DOHH2 (cell line): Measurements from ENCODE around the gene SDHA.

Source experiments
- H3F3A ChIP-seq: fragments of 200-600 bp; sonication (generic), shearing (Covaris generic); 2 replicates; pipeline ENCODE4 v1.6.0; 2016; ENCODE audit warnings: antibody characterized with exemption, mild to moderate bottlenecking; ENCODE audit not compliant: control insufficient read depth, insufficient read depth
- H3K27ac ChIP-seq: fragments of 200-600 bp; sonication (generic); 2 replicates; pipeline ENCODE4 v1.5.1; 2014; ENCODE audit warnings: low read depth, mild to moderate bottlenecking, low read length, moderate library complexity
- H3K27me3 ChIP-seq: fragments of 200-600 bp; sonication (generic); 2 replicates; pipeline ENCODE4 v1.6.1; 2014; ENCODE audit warnings: mild to moderate bottlenecking, low read length, mixed read lengths; ENCODE audit not compliant: control insufficient read depth
- H3K36me3 ChIP-seq: fragments of 200-600 bp; sonication (generic); 2 replicates; pipeline ENCODE4 v1.6.1; 2014; ENCODE audit warnings: mild to moderate bottlenecking, low read length, moderate library complexity, mixed read lengths; ENCODE audit not compliant: control insufficient read depth
- H3K4me1 ChIP-seq: fragments of 200-600 bp; sonication (generic); 2 replicates; pipeline ENCODE4 v1.6.1; 2014; ENCODE audit warnings: mild to moderate bottlenecking, low read length, mixed read lengths; ENCODE audit not compliant: control insufficient read depth
- H3K4me2 ChIP-seq: fragments of 200-600 bp; sonication (generic); 2 replicates; pipeline ENCODE4 v1.6.0; 2014; ENCODE audit warnings: mild to moderate bottlenecking, low read length, moderate library complexity
- H3K4me3 ChIP-seq: fragments of 200-600 bp; sonication (generic); 2 replicates; pipeline ENCODE4 v1.5.1; 2014; ENCODE audit warnings: mild to moderate bottlenecking, low read length, mixed read lengths
- H3K79me2 ChIP-seq: fragments of 200-600 bp; sonication (generic); 2 replicates; pipeline ENCODE4 v1.6.1; 2014; ENCODE audit warnings: mild to moderate bottlenecking, low read length, mixed read lengths; ENCODE audit not compliant: control insufficient read depth
- H3K9me2 ChIP-seq: fragments of 200-600 bp; sonication (generic); replicated peaks from 2 replicates; pipeline ENCODE4 v1.6.1; 2014; ENCODE audit warnings: mild to moderate bottlenecking, low read length, mixed read lengths; ENCODE audit not compliant: control insufficient read depth
- H3K9me3 ChIP-seq: fragments of 200-600 bp; sonication (generic); 2 replicates; pipeline ENCODE4 v1.6.1; 2014; ENCODE audit warnings: antibody characterized with exemption, low read length, mixed read lengths; ENCODE audit not compliant: control insufficient read depth, insufficient read depth
- H4K20me1 ChIP-seq: fragments of 200-600 bp; sonication (generic); 2 replicates; pipeline ENCODE4 v1.6.0; 2014; ENCODE audit warnings: low read depth, mild to moderate bottlenecking, antibody characterized with exemption, low read length, moderate library complexity; ENCODE audit not compliant: control insufficient read depth, insufficient read depth
- EZH2phosphoT487 ChIP-seq: fragments of 200-600 bp; sonication (generic); IDR thresholded peaks from 2 replicates; pipeline ENCODE4 v1.6.1; 2017; ENCODE audit warnings: borderline replicate concordance, mild to moderate bottlenecking, antibody characterized with exemption, low read length, moderate library complexity, mixed read lengths
- TF ChIP-seq, protein P1 (sequence below): fragments of 200-600 bp; sonication (generic); IDR thresholded peaks from one replicate; pipeline ENCODE4 v1.5.1; 2014; ENCODE audit warnings: antibody characterized with exemption, mild to moderate bottlenecking, low read depth, low read length; ENCODE audit not compliant: poor library complexity, severe bottlenecking

The SDHA gene

DNA sequence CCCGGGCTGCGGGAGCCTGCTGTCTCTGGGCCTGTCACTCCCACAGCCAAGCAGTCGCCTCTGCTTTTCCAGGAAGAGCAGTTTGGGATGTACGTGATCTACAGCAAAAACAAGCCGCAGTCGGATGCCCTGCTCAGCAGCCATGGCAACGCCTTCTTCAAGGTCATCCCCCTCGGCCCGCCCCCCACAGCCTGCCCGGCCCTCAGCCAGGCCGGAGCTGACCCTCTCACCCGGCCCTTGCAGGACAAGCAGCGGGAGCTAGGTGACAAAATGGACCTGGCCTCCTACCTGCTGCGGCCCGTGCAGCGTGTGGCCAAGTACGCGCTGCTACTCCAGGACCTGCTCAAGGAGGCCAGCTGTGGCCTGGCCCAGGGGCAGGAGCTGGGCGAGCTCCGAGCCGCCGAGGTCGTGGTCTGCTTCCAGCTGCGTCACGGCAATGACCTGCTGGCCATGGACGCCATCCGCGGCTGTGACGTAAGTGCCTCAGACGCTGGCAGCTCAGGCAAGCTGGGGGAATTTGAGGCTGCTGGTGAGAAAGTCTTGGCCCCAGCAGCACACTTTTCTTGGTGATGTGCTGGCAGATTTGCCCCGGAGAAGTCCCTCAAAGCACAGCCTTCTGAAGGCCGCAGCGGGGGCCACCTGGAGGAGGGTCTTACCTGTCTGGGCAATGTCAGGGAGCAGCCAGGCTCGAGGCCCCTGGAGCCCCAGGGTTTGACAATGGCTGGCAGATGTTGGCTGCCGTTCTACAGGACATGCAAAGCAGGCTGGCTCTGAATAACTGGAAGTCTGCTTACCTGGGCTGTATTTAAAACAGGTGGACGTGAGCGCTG is 46.9 kb upstream of the SDHA start:
- TF ChIP-seq, protein P1, sequence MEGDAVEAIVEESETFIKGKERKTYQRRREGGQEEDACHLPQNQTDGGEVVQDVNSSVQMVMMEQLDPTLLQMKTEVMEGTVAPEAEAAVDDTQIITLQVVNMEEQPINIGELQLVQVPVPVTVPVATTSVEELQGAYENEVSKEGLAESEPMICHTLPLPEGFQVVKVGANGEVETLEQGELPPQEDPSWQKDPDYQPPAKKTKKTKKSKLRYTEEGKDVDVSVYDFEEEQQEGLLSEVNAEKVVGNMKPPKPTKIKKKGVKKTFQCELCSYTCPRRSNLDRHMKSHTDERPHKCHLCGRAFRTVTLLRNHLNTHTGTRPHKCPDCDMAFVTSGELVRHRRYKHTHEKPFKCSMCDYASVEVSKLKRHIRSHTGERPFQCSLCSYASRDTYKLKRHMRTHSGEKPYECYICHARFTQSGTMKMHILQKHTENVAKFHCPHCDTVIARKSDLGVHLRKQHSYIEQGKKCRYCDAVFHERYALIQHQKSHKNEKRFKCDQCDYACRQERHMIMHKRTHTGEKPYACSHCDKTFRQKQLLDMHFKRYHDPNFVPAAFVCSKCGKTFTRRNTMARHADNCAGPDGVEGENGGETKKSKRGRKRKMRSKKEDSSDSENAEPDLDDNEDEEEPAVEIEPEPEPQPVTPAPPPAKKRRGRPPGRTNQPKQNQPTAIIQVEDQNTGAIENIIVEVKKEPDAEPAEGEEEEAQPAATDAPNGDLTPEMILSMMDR: no peak
- TF ChIP-seq EZH2phosphoT487: no peak
- no peaks in the 10 kb centered on the region for H3K27me3 ChIP-seq

DNA sequence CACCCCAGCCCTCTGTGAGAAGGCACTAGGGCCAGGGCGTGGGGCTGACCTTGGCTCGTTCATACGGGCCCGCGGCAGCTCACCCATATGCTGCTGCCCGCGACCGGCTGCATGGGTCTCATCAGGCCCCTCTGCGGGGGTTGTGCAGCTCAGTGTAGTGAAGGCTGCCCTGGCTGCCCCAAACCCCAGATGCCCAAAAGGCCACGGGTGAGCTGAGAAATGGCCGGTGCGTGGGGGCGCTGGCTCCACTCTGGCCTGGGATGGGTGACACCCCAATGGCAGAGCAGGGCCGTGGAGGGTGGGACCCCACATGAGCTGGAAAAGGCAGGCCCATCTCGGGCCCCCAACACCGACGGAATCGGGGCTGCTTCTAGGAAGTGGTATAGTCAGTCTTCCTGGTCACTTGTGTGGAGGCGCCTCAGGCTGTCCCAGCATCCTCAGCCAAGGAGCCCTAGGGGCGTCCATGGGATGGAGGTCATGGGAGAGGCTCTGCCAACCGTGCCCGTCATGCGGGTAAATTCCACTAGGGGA is 46.3 kb upstream of the SDHA start:
- TF ChIP-seq, protein P1: no peak
- TF ChIP-seq EZH2phosphoT487: no peak
- Histone ChIP-seq H3F3A (no peaks in the 10 kb centered on the region), H3K27ac (no peak overlapping the region), H3K79me2 (no peaks in the 10 kb centered on the region), H3K4me2 (no peak overlapping the region), H4K20me1 (no peaks in the 10 kb centered on the region), H3K9me3 (no peaks in the 10 kb centered on the region), H3K36me3 (no peaks in the 10 kb centered on the region), H3K4me1 (no peaks in the 10 kb centered on the region), H3K27me3 (no peaks in the 10 kb centered on the region), H3K4me3 (no peak overlapping the region), H3K9me2 (no peaks in the 10 kb centered on the region)

More for the DNA sequence above, 46.9 kb upstream of the SDHA start:
- Histone ChIP-seq H3K27ac (no peak overlapping the region), H3K4me3 (no peak overlapping the region), H4K20me1 (no peaks in the 10 kb centered on the region), H3K4me2 (no peak overlapping the region), H3K36me3 (no peaks in the 10 kb centered on the region), H3K9me3 (no peaks in the 10 kb centered on the region), H3K4me1 (no peaks in the 10 kb centered on the region), H3K79me2 (no peaks in the 10 kb centered on the region), H3K9me2 (no peaks in the 10 kb centered on the region), H3F3A (no peaks in the 10 kb centered on the region)

DNA sequence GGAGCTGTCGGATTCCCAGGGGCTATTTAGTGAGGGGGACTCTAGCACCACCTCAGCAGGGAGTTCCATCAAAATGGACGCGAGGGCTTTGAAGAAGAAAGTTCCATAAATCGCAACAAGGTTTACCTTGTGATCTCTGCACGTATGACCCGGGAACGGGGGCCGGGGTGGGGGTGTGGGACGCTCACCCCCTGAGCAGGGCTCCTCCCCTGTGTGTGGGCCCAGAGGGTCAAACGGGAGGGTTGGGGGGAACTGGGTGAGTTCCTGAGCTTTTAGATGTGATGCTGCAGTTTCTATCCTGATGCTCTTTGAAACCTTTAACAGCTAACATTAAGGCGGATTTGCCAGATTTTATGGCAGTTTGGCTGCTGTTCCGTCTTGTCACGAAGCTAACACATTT is 45.7 kb upstream of the SDHA start:
- no peaks in the 10 kb centered on the region for H4K20me1 ChIP-seq
- H3K27ac ChIP-seq: no peak overlapping the region
- H3K4me1 ChIP-seq: no peaks in the 10 kb centered on the region
- H3F3A ChIP-seq: no peaks in the 10 kb centered on the region
- H3K9me2 ChIP-seq: no peaks in the 10 kb centered on the region
- no peak overlapping the region for H3K4me2 ChIP-seq
- H3K9me3 ChIP-seq: no peaks in the 10 kb centered on the region
- H3K27me3 ChIP-seq: no peaks in the 10 kb centered on the region
- no peak overlapping the region for H3K4me3 ChIP-seq
- H3K79me2 ChIP-seq: no peaks in the 10 kb centered on the region
- no peaks in the 10 kb centered on the region for H3K36me3 ChIP-seq
- TF ChIP-seq EZH2phosphoT487: no peak
- TF ChIP-seq, protein P1: no peak
